Measurements from ENCODE around the gene TCN1.

- TF ChIP-seq CTCF (IDR thresholded peaks at IDR 0.05), result no peak
- no peak for TF ChIP-seq ZFX (IDR thresholded peaks at IDR 0.05; ENCODE audit: borderline replicate concordance)
Measured at GRCh38 chr11:59829358-59829757, 36.9 kb downstream of the TCN1 start.

All from 22Rv1 (cell line).